Measurements from ENCODE around the gene CDX2.

DNA sequence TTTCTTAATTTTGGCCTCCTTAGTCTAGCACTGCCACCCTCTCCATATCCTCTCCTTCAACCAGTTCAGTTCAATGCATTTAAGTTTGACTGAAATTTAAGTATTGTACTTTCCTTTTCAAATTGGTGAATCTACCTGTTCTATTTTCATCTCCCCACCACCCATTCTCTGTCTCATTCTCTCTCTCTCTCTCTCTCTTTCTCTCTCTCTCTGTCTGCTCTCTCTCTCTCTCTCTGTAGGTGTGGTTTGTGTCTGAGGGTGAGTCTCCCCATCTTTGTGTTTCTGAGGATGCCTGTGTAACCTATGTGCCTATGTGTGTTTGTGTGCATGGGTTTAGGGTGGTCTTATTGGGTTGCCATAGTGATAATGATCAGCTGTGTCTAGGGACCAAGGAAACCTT, 39.2 kb downstream of the CDX2 start:
- TF ChIP-seq EZH2 (IDR thresholded peaks at IDR 0.05; ENCODE audit: borderline replicate concordance, low read depth, low read length, poor library complexity, severe bottlenecking), result no peak
- TF ChIP-seq, protein P1, sequence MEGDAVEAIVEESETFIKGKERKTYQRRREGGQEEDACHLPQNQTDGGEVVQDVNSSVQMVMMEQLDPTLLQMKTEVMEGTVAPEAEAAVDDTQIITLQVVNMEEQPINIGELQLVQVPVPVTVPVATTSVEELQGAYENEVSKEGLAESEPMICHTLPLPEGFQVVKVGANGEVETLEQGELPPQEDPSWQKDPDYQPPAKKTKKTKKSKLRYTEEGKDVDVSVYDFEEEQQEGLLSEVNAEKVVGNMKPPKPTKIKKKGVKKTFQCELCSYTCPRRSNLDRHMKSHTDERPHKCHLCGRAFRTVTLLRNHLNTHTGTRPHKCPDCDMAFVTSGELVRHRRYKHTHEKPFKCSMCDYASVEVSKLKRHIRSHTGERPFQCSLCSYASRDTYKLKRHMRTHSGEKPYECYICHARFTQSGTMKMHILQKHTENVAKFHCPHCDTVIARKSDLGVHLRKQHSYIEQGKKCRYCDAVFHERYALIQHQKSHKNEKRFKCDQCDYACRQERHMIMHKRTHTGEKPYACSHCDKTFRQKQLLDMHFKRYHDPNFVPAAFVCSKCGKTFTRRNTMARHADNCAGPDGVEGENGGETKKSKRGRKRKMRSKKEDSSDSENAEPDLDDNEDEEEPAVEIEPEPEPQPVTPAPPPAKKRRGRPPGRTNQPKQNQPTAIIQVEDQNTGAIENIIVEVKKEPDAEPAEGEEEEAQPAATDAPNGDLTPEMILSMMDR (conservative IDR thresholded peaks at IDR 0.05; ENCODE audit: low read depth, low read length), result no peak

Data from A673 (cell line).